CD4-positive, alpha-beta T cell treated with Interleukin-15 for 4 hours (primary cell): ENCODE data around the gene FAM156B.
"Not testable (repeated sequence)": the region's sequence is repeated elsewhere in the genome, so short reads cannot be mapped to it uniquely, and the experiment has no call there.

Source experiments
- DNase-seq: peaks from one replicate; pipeline ENCODE4 v3.0.0-alpha.2; 2020; ENCODE audit warnings: low spot score

FAM156B gene, protein sequence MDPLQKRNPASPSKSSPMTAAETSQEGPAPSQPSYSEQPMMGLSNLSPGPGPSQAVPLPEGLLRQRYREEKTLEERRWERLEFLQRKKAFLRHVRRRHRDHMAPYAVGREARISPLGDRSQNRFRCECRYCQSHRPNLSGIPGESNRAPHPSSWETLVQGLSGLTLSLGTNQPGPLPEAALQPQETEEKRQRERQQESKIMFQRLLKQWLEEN

DNA sequence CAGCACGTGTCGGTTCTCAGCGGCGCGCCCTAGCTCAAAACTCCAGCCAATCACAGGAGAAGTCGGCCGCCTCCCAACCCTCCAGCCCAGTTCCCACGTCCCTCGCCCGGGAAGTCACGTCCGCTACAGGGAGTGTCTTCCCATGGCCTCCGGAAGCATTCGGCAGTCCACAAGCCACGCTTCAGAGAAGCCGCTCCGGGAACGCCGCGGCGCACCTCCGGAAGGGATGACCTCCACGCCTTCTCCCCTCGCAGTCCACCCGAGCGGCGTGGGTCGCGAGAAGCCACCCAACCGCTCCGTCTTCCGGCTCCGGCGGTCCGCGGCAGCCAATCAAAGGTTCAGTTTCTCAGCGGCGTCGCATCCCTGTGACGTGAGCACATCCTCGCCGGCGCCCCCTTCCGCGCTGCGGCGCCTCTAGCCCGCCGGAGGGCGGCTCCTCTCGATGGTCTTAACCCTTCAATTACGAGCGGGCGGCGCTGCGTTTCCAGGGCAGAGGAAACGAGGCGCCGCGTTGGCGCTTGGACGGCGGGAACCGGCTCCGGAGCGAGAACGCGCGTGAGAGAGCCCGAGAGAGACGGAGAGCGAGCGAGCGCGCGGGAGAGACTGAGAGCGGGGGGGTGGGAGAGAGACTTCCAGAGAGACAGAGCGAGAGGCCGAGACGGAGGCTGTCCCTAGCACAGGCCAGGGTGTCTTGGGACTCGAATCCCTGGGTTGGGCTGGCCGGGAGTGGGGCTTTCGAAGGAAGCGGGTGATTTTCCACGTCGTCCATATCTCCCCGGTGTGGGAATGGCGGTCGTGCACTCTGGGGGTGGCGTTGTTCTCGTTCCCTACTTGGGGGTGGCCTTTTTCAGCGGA, at the start of gene FAM156B:
FAM156B (plus strand) TSS at position 476 of the 855 bp plus-strand sequence. CDS start 9,896 bp downstream, outside the sequence.
- not testable (repeated sequence) for DNase-seq

DNA sequence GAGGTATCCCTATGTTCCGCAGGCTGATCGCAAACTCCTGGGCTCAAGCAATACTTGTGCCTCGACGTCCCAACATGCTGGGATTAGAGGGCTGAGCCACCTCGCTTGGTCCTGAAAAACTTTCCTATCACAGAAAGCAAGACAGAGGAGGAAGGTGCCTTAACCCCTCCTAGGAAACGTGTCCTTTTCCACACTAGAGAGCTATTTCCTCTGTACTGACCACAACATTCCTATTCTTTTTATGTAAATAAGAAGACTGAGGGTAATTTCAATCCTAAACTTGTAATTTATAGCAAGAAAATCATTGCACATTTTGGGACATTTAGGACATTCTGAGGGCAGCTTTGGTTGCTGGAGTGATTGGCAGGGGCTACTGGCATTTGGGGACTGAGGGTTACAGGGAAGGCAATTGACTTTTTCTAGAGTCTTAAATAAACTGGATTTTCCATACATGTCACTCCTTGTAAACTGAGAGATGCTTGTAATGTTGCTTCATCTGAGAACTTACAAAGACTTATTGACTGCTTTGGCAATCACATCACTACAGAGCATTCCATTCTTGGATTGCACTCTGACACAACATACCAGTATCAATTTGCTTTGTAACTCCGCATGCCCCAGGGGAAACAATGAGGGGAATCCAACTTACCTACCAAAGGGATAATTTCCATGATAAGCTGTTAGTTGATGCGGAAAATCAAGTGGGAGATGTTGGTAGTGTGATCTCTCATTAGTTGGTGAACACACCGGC, 44.8 kb upstream of the FAM156B start:
- no peak for DNase-seq

DNA sequence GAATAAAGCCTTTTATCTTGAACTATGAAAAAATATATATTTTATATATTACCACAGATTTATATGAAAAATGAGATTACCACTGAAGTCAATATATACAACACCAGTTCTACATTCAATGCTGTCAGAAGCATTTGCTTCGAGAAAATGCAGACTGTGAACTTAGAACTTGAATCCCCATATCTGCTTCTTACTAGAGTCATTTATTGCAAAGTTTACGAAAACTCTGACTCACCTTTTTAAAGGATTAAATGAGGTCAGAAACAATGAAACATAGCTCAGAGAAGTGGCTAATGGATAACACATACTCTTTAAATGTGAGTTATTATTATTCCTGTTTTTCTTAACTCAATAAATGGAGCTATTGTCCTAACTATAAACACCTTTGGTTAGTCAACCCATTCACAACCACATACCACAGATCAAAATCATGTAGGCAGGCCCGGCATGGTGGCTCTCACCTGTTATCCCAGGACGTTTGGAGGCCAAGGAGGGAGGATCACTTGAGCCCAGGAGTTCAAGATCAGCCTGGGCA, 40.1 kb upstream of the FAM156B start:
- not testable (repeated sequence) for DNase-seq

DNA sequence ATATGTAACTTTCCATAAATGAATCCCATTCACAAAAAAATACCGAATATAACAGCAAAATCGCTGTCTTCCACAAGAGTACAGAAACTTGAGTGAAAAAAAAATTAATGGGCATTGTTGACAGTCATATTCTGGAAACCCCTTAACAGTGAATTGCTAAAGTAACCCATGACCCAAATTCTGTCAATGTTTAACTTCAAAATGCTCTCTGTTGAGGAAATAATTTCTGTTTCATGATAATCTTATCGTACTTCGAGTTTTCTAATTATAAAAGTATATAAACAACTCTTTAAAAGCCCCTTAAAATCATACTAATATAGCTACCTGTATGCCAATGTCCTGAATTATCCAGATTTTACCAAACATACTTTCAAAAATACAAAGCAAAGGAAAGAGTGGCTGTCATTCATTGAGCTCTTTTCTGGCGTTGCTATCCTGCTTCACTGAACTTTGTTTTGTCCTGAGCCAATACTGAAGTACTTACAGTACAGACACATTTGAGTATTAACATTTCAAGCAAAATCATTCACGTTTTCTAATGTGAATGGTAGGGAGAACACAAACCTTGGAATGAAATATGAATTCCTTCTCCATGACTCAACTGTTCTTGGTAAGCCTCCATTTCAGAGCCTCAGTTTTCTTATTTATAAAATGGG, 31.7 kb upstream of the FAM156B start:
- DNase-seq, result no peak

DNA sequence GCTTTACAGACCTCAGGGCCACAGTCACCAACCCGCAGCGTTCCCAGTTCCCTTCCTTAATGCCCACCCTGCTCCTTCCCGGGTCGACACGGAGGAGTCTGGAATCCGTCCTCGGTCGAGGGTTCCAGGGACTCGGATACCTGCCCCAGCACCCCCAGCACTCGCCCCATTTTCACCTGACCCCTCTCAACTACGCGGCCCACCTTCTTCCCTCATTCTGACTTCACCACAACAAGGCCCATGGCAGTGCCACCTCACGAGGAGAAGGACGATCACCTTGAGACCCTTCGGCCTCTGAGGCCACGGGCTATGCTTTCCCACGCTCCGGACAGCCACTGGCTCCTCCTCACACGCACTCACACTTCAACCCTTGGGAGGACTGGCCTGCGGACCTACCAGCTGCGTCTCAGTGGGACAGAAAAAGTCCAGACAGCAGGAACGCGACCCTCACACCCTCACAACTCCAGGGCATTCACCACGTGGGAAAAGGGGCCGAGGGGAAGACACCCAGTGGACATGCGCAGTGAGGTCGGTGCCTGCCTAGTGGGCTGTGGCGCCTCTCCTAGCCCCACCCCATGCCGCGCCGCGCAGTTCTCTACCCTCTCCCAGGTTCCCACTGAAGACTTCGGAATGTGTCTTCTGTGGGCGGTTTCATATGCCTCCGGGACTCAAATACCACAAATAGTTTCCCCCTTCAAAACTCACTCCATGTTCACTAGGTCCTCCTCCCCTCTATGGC, 29.4 kb upstream of the FAM156B start, which contains the start of gene XAGE3:
XAGE3 (minus strand) TSS at position 474 of the 739 bp plus-strand sequence. CDS start 950 bp downstream, outside the sequence.
- DNase-seq, result no peak

DNA sequence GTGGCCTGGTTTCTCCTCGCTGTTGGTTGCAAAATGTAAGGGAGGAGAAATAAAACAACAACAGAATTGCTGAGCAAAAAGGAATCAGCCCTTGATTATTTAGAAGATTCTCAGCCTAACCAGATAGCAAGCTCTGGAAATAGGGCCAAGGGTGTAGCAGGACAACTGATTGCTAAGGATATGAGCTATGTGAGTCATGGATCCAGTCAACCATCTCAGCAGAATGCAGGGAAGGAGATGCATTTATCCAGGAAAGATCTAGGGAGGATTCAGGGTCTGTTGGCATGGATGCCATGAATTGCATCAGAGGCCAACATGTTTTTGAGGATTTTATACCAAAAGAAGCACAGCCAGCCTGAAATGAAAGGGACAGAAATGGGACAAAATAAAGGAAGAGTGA, 27.1 kb upstream of the FAM156B start:
- DNase-seq, result no peak

DNA sequence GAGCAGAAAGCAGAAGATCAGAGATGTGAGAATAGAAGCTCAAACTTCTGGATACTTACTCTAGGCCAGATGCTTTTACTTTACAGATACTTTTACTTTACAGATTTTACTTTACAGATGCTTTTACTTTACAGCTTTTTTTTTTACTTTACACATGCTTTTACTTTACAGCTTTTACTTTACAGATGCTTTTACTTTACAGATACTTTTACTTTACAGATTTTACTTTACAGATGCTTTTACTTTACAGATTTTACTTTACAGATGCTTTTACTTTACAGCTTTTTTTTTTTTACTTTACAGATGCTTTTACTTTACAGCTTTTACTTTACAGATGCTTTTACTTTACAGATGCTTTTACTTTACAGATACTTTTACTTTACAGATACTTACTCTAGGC, 23.3 kb upstream of the FAM156B start:
- not testable (repeated sequence) for DNase-seq

DNA sequence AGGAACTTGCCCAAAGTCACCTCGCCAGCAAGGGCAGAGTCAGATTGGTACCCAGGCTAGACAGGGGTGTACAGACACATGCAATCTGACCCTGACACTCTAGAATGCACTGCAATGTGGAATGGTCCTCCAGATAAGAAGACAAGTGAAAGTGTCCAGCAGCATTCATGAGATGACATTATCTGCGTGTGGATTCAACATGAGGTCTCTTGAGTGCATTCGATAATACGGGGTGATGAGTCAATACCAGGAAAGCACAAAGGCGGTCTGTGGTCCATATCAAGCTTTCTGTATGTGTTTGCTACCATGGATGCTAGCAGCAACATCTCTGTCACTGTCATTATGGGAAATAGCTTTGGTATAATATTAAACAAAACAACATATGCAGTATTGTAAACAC, 22.5 kb upstream of the FAM156B start:
- DNase-seq, result no peak

DNA sequence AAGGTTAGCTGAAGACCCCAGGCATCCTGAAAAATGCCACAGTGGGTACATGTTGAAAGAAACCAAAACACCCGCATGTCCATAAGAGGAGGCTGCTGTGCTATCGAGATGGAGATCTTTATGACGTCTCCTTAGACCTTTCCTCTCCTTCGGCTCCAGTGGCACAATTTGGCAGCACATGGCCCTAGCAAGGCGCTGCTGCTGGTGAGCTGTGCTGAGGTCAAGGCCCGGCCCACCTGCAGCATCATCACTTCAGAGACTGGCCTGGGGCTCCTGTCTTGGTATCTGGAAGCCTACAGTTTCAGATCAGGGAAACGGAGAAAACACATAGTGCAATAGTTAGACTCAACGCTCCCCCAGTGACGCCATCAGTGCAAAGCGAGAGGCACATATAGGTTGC, 21.7 kb upstream of the FAM156B start:
- DNase-seq, result not testable (repeated sequence)

DNA sequence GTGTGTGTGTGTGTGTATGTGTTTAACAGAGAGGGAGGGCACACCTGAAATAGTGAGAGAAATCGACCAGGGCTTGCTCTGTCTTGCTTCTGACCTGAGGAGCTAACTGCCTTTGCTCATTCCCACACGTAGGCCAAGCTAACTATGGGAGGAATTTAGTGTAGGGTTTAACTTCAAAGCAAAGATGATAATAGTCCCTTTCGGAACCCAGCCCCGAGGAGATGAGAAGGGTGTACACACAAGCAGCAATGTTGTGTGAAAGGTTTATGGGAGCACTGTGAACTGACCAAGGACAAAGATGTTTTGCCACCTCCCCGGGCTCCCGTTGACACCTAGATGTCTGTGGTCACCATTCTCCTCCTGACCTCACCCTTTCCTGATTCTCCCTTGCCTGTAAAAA, 20.7 kb upstream of the FAM156B start:
- DNase-seq, result not testable (repeated sequence)

DNA sequence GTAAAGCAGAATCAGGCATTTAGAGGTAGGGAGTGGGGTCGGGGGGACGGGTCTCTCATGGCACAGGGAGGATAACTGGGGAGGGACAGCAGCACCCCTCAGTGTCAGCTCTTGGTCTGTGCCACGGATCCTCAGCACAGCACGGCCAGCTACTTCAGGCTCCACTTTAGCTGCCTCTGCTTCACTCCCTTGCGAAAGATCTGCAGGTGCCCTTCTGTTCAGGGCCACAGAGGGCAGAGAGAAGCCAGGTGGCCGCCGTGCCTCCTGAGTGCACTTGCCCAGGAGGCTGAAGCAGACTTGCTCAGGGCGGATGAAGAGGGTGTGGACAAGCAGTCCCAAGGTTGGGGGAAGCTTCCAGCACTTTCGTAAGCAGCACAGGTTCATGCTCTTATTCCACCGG, 9.7 kb upstream of the FAM156B start:
- not testable (repeated sequence) for DNase-seq

DNA sequence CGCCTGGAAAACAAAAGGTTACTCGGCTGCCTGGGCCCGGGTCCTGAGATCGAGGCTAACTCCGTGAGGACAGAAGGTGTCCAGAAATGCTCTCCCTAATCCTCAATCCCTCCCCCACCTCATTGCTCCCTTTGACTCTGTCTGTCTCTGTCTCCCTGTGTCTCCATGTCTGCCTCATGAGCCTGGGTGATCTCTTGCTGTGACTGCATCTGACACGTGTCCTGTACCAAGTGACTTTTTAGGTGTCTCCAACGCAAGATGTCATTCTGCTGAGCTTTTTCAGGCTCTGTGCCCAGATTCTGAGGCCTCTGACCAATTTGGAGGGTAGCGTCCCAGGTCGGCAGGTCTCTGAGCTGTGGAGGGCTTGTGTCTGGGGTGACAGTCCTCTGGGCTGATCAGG, 9.0 kb upstream of the FAM156B start:
- not testable (repeated sequence) for DNase-seq

DNA sequence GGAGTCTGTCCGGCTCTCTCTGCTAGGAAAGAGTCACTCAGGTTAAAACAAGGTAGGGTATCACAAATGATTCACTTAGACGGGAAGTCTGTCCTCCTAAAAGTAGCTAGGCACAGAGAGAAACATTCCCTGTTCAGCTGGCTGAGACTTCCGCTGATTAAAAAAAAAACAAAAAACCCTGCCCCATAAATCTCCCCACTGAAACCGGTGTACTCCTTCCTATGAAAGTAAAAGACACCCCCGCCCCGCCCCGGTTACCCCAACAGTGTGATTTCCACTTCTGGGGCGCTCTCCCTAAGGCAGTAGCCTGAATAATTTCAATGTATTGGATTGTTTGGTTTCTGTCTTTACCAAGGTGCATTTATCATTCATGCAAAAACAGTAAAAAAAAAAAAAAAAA, 692 bp upstream of the FAM156B start:
- DNase-seq, result not testable (repeated sequence)

DNA sequence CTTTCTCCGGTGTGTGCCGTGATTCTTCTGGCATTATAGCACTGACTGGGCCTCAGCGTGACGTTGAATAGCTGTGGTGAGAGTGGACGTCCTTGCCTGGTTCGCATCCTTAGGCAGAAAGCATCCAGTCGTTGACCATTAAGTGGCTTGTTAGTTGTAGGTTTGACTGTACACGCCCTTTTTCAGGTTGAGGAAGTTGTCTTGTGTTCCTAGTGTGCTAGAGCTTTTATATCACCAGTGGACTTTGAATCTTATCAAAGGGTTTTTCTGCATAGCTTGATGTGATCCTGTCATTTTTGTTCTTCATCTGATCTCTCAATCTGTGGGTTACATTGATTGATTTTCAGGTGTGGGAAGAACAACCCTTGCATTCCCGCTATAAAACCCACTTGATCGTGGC, 8.4 kb downstream of the FAM156B start:
- DNase-seq, result not testable (repeated sequence)

DNA sequence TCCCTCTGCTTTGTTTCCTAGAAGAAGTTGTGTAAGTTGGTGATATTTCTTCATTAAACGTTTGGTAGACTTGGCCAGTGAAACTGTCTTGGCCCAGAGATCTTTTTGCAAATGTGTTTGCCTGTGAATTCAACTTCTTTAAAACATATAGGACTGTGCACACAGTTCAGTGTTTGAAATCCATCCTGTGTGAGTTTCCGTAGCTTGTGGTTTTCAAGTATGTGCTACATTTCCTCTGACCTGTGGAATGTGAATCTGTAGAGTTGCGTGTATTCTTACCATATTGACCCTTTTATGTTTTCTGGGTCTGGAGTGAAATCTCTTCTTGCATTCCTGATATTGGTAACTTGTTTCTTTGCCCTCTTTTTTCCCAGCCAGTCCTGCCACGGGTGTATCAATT, 8.9 kb downstream of the FAM156B start:
- DNase-seq, result not testable (repeated sequence)

DNA sequence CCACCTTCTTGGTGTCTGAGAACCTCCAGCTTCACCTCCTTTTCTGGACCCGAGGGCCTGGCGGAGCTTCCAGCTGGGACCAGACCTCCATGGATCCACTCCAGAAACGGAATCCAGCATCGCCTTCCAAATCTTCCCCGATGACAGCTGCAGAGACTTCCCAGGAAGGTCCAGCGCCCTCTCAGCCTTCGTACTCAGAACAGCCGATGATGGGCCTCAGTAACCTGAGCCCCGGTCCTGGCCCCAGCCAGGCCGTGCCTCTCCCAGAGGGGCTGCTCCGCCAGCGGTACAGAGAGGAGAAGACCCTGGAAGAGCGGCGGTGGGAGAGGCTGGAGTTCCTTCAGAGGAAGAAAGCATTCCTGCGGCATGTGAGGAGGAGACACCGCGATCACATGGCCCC, 10.0 kb downstream of the FAM156B start:
- DNase-seq, result not testable (repeated sequence)

DNA sequence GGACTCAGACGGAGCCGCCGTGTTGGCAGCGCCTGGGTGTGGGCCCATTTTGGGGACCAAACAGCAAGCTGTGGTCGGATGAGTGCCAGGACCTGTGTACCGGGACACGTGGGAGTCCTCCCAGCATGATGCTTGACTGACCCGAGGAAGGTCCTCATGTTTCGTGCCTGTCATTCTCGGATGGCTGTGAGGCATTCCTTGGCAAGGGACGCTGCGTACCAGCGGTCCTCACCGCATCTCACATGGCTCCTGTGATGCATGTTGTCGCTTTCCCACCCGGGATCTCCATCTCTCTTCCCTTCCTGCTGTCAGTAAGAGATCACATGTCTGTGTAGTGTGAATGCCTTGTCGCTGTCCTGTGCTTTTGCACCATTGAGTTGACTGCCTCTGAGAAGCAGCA, 10.8 kb downstream of the FAM156B start:
- not testable (repeated sequence) for DNase-seq

DNA sequence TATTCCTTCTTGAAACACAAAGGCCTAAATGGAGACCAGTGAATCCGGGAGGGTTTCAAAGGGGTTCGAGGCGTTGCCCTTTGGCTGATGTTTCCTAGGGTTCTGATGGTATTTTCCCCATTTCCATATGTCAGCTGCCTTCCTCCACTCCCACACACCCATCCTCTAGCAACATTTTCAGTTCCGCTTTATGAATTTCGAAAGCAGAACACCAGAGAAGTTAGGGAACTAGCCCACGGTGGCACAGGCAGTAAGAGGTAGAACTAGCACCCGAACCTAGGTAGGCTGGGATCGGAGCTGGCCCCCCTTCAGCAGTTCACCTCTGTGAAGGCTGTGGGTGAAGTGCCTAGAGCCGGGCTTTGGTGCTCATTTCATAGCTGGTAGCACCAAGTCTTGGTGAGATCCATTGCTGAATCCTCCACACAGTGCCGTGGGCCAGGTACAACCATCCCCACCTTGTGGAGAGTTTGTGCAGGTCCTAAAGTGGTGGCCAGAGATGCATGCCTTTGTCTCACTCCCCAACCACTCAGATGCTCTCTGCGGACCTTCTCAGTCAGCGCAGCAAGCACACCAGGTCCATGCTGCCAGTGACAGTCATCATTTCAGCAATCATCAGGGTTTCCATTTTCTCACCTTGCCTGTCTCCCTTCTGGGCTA, 12.3 kb downstream of the FAM156B start:
- DNase-seq, result not testable (repeated sequence)

DNA sequence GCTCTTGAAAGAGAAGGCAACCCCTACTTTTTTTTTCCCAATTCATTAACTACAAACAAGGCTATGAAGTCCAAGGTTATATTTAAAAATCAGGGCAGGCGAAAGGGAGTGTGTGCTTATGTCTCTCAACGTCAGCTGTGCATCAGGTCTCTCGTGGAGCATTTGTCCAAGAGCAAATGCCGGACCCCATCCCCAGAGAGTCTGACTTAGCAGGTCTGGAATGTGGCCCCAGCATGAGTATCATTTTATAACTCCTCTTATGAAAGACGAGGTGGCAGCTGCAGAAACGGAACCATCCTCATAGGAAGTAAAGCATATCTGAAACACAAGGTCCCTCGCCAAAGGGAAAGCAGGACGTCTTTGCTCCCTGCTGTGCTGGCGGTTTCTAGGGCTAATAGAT, 16.6 kb downstream of the FAM156B start:
- DNase-seq, result not testable (repeated sequence)

DNA sequence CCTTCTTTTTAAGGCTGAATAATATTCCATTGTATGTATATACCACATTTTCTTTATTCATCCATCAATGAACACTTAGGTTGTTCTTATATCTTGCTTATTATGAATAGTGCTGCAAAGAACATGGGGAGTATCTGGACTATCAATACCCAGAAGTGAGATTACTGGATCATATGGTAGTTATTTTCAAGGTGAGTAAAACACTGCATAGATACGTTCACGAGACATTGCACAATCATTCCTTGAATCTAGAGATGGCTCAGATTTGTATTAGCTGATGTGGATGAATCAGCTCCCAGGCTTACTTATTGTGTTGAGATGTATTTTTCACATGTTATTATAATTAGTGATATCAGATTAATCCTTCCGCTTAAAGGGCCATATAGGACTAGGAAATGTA, 17.6 kb downstream of the FAM156B start:
- DNase-seq, result not testable (repeated sequence)
